ENCODE results near the gene STRADB.

DNA sequence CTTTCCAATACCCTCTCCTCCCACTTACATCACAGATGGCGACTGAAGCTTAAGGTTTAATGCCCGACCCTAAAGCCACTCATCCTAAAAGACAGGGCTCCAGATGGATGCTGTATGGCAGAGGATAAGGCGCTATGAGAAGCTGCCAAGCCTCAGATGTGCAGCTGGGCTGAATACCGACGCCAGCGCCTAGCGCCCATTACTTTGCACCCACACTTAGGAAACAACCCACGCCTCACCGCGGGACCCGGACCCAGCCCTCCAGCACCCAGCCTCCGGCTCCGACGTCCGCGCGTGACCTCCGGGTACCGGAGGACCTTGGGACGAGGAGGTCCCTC is 617 bp upstream of the STRADB start:
- TF ChIP-seq, protein P1, sequence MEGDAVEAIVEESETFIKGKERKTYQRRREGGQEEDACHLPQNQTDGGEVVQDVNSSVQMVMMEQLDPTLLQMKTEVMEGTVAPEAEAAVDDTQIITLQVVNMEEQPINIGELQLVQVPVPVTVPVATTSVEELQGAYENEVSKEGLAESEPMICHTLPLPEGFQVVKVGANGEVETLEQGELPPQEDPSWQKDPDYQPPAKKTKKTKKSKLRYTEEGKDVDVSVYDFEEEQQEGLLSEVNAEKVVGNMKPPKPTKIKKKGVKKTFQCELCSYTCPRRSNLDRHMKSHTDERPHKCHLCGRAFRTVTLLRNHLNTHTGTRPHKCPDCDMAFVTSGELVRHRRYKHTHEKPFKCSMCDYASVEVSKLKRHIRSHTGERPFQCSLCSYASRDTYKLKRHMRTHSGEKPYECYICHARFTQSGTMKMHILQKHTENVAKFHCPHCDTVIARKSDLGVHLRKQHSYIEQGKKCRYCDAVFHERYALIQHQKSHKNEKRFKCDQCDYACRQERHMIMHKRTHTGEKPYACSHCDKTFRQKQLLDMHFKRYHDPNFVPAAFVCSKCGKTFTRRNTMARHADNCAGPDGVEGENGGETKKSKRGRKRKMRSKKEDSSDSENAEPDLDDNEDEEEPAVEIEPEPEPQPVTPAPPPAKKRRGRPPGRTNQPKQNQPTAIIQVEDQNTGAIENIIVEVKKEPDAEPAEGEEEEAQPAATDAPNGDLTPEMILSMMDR (IDR thresholded peaks at IDR 0.05): no peak
- no peak for TF ChIP-seq POLR2A (IDR thresholded peaks at IDR 0.05)
